ENCODE results near the gene RBM15.

The RBM15 gene

DNA sequence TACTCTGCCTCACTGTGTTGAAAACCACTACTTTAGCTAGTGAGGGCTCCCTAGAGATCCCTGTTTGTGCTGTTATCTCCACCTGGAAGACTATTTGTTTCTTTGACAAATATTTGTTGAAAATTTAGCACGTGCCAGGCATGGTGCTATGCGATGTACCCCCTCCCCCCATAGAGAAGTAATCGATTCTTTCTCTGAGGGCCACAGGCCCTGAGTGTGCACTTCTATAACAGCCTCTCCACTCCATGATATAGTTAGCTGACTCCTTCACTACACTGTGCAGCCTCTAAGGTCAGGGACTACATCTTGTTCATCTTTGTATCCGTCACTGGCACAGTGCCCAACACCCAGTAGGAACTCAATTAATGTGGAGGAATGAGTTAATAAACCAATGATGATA, 17.3 kb upstream of the RBM15 start:
- DNase-seq = no peak

DNA sequence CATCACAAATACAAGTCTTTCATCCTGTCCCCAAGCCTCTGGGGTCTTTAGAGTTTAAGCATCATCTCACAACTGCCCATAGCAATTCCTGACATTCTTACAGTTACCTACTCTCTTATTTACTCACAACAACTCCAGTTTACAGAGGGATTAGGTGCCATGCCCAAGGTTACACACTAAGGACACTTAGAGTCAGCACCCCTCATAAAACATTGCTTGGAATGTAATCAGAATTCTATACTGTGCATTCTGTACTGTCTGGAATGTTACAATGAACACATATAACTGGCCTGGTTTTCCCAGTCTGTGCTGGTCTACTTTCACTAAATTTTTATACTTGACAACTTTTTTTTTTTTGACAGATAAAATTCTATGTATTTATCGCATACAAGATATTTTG, 14.5 kb upstream of the RBM15 start:
- no peak for DNase-seq

DNA sequence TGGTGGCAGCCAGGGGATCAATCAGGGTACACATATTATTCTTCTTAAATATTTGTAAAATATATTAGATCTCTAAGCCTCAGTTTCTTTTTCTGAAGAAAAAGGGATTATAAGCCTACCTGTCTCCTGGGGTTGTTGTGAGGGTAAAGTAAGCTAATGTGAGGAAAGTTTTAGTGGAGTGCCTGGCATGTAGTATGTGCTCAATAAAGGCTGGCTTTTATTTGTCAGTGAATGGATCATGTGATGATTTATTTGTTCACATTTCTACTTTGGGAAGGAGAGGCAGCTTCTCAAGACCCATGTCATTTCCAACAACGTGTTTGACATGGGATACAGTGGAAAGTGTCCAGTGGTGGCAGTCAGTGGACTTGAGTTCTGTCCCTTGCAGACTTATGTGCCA, 12.4 kb upstream of the RBM15 start:
- DNase-seq = no peak

DNA sequence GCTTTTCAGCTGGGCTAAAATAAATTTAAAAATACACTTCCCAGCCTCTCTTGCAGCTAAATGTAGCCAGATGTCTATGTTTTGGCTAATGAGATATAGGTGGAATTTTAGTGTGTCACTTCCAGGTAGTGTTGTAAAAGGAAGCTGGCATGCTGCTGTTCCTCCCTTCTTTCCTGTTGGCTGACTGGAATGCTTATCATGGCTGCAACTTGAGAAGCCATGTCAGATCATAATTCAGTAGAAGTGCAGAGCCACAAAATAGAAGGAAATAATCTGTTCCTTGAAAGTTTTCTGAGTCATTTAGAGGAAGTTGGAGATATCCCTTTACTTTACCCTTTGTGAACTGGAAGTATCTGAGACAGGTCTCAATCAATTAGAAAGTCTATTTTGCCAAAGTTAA, 10.9 kb upstream of the RBM15 start:
- DNase-seq = no peak

DNA sequence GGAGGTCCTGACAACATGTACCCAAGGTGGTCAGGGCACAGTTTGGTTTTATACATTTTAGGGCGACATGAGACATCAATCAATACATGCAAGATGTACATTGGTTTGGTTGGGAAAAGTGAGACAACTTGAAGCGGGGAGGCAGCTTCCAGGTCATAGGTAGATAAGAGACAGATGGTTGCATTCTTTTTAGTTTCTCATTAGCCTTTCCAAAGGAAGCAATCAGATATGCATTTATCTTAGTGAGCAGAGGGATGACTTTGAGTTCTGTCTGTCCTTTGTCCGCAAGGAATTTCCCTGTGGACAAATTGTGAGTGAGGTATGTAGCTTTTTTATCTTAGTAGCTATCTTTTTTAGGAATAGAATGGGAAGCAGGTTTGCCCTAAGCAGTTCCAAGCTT, 10.5 kb upstream of the RBM15 start:
- no peak for DNase-seq

DNA sequence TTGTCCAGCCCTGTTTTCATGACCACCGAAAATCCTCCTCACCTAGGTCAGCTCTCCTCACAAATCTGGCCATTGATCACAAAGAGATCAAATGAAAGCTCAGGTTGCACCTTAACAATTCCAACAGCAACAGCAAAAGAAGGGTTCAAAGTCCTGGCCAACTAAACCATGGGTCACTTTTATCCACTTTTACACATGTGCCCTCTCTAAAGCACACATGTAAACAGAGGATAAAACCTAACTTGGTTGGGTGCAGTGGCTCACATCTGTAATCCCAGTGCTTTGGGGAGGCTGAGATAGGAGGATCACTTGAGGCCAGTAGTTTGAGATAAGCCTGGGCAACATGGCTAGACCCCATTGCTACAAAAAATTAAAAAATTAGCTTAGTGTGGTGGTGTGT, 3.9 kb upstream of the RBM15 start:
- DNase-seq = no peak

DNA sequence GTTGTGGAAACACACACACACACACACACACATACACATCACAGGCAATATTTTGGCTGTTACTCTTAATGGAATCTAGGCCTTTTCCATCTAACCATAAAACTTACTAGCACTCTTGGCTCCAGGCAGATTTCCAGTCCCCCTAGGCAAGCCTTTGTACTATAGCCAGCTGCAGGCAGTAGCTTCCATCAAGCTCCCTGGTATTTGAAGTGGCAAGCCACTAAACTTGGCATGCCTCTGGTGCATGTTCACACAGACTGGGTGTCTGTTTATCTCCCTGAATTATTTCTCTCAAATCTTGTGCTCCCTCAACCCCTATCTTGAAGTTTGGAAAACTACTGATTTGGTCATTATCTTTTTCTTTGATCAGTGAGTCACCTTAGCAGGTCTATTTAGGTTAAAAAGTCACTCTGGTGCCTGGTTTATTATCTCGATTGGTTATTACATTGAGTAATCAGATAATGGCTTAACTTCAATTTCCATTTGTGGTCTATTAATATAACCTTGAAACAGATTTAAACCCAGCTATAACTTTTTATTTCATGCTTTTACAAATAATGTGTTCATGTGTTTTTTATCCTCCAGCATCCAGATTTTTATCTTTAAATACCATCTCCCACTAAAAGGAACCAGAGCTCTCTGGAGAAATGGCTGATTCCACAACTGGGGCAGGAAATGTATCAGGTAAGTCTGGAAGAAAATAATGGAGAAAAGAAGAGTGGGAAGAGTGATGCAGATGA, 2.7 kb upstream of the RBM15 start:
- no peak for DNase-seq

DNA sequence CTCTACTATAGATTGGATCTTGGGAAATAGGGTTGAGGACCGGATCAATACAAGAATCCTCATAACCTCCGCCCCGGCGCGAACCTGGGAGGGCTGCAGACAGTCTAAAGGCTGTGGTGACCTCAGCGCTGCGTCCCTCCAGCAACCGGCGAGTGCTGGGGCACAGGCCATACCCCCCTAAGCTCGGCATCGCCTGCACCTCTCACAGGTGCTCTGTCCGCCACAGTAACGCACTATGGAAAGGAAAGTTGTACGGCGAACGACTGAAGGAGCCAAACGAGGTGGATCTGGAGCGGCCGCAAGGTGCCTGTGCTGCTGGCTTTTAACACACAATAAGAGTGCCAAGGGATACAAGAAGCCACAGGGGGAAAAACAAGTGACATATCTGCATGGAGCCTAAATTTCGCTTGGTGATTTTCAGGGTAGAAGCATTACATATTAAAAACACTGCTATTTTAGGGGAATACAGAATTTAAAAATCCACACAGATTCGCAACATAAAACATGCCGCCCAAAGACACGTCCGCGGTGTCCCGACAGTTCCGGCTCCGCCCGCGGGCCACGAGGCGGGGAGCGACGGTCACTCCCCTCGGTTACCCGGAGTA, 1.4 kb upstream of the RBM15 start:
- peak; percentile 27 to 32 for DNase-seq

DNA sequence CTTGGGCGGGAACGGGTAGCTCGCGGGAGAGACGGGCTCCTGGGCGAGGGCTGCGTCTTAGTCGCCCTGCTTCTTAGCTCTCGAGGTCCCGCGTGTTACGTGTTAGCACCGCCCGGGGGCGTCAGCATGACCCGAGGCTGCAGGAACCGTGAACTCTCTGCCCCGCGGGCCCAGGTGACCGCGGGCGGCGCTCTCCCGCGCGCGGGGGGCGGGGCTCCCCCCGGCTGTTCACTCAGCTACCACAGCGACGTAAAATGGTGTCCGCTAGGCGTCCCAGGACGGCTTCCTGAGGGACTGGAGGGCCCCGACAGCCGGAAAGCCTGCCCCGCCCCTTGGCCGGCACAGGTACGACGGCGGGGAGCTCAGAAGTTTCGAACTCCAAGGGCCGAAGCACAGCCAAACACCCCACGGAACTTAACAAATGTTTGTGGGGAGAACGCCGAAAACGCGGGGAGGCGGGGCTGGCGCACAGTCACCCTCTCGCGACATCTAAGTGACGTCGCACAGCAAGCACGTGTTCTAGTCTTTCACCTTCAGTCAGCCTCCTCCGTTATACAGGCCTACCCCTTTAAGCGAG, 780 bp upstream of the RBM15 start:
- DNase-seq = peak; percentile 87 to 94

DNA sequence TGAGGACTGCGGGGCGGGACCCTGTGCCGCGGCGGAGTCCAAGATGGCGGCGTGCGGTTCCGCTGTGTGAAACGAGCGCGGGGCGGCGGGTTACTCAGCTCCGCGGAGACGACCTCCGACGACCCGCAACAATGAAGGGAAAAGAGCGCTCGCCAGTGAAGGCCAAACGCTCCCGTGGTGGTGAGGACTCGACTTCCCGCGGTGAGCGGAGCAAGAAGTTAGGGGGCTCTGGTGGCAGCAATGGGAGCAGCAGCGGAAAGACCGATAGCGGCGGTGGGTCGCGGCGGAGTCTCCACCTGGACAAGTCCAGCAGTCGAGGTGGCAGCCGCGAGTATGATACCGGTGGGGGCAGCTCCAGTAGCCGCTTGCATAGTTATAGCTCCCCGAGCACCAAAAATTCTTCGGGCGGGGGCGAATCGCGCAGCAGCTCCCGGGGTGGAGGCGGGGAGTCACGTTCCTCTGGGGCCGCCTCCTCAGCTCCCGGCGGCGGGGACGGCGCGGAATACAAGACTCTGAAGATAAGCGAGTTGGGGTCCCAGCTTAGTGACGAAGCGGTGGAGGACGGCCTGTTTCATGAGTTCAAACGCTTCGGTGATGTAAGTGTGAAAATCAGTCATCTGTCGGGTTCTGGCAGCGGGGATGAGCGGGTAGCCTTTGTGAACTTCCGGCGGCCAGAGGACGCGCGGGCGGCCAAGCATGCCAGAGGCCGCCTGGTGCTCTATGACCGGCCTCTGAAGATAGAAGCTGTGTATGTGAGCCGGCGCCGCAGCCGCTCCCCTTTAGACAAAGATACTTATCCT, 430 bp downstream of the RBM15 start:
- peak; percentile 54 to 63 for DNase-seq

DNA sequence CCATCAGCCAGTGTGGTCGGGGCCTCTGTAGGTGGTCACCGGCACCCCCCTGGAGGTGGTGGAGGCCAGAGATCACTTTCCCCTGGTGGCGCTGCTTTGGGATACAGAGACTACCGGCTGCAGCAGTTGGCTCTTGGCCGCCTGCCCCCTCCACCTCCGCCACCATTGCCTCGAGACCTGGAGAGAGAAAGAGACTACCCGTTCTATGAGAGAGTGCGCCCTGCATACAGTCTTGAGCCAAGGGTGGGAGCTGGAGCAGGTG, 961 bp downstream of the RBM15 start:
- peak in 1 of 2 experiments; percentile 11 for DNase-seq

DNA sequence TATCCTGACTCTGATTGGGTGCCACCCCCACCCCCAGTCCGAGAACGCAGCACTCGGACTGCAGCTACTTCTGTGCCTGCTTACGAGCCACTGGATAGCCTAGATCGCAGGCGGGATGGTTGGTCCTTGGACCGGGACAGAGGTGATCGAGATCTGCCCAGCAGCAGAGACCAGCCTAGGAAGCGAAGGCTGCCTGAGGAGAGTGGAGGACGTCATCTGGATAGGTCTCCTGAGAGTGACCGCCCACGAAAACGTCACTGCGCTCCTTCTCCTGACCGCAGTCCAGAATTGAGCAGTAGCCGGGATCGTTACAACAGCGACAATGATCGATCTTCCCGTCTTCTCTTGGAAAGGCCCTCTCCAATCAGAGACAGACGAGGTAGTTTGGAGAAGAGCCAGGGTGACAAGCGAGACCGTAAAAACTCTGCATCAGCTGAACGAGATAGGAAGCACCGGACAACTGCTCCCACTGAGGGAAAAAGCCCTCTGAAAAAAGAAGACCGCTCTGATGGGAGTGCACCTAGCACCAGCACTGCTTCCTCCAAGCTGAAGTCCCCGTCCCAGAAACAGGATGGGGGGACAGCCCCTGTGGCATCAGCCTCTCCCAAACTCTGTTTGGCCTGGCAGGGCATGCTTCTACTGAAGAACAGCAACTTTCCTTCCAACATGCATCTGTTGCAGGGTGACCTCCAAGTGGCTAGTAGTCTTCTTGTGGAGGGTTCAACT, 2.1 kb downstream of the RBM15 start:
- DNase-seq = no peak

DNA sequence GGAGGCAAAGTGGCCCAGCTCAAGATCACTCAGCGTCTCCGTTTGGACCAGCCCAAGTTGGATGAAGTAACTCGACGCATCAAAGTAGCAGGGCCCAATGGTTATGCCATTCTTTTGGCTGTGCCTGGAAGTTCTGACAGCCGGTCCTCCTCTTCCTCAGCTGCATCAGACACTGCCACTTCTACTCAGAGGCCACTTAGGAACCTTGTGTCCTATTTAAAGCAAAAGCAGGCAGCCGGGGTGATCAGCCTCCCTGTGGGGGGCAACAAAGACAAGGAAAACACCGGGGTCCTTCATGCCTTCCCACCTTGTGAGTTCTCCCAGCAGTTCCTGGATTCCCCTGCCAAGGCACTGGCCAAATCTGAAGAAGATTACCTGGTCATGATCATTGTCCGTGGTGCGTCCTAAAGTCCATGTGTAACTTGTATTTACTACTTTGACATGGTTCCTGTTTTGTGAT, 2.7 kb downstream of the RBM15 start:
- no peak for DNase-seq

DNA sequence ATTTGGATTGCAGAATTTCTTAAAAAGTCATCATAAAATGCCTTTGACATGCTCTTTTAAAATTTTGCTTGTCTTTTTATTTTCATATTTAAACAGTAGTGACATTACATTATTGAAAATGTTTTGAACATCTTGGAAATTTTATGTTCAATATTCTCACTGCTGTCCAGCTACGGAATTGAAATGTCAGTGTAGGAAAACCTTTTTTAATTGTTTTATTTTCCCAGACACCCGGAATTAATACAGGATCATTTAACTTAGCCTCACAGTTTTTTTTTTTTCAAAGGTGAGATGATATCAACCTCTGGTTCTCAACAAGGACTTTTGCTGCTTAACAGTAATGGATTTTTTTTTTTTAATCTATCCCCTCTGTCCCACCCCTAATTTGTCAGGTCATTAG, 4.1 kb downstream of the RBM15 start:
- no peak for DNase-seq

DNA sequence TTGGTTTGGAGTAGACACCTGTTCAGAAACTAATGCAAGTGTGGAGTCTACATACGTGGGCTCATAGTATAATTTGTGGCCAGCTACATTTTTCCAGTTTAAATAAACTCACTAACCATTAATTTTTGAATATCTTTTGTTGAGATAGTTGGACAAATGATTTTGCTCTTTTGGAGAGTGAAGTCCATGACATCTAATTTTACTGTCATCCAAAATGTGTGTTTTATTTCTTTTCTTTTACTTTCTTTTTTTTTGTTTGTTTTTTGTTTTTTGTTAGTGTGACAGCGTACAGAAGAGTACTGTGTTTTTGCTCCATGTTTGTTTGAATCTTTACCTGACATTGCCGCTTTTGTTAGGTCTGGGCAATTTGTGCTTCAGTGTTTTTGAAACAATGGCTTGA, 5.0 kb downstream of the RBM15 start:
- no peak for DNase-seq

DNA sequence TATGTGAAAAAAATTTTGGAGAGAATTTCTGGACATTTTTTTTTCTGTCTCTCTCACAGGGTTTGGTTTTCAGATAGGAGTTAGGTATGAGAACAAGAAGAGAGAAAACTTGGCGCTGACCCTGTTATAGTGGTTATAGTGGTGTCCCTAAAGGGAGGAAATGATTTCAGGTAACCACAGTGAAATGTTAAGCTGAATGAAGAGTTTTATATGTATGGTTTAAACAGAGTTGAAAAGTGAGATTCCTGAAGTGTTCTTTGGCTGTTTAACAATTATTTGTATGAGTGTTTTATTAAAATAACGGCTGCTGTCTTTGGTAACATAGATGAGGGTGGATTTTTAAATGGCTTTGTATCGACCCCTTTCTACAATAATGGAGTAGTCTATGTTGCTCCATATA, 6.3 kb downstream of the RBM15 start:
- no peak for DNase-seq

DNA sequence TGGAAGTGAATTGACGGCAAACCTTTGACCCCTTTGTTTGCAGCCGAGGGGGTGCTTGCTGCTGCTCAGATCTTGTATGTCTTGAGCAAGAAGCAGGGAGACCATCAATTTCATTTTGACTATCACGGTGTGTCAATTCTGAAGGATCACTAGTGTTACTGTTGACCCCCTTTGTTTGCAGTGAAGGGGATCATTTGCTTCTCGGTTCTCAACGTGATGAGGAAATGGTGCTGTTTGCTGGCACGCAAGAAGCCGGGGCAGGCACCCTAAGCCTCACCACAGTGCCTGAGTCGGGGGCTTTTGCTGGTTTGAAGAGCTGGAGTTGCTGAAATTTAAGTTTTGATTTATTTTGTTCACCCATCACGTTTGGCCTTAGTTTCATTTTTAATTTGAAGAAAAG, 7.5 kb downstream of the RBM15 start:
- no peak for DNase-seq

DNA sequence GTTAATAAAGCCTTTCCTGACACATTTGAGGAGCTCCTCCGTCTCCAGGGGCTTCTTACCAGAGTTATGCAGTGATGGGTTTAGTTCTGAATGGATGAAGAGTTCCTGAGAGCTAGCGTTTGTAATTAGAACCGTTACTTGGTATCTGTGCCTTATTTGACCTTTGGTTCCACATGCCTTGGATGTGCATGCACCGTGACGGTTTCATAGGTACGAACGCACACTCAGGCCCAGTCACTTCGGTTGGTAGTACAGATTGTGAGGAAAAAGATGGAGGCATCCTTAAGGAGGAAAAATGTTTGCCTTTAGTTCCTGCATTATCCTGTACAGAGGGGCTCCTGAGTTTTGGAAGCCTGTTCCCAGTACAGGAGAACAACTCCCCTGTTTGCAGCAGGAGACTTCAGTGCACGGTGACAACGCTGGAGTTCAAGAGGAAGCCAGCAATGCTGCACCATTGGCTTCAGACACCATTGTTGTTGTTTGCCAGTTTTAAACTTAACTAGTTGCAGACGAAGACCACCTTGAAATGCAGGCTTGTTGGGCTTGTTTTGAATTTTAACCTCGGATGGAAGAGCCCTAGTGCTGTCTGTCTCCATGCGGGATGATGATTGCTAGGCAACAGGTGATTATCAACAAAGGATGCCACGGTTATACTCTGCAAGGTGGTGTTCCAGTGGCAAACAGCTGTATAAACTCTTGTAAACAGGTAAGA, 8.2 kb downstream of the RBM15 start:
- no peak for DNase-seq

DNA sequence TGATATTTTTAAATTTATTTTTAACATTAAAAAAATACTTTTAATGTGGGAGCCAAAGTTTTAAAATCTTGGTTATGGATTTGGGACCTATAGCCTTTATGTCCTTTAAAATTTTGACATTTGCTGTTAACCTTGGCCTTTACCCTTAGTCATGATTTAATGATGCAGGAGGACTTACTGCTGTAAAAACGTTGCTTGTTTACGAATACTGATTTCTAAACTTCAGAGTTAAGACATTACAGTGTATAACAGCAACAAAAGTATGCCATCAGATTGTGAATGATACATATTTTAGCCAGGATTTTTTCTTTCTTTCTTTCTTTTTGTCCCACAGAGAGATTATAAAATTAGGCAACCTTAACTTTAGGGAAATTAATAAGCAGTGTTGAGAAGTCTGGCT, 8.9 kb downstream of the RBM15 start:
- DNase-seq = no peak

DNA sequence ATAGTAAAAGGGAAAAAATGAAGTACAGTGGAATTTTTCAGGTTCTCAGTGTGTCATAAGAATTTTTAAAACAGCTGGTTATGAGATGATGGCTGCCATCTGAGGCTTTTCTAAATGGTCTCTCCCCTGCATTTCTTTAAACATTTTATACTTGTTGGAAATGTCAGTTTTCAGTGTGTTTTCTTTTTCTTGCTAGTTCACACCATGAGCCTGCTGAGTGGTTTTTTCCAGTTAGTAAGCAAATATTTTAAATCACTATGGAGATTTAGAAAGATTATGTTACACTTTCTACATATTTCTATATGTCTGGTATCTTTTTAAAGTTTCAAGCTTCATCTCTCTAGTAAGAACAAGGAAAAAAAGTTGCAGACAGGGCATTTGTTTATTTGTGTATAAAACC, 9.6 kb downstream of the RBM15 start:
- no peak for DNase-seq

DNA sequence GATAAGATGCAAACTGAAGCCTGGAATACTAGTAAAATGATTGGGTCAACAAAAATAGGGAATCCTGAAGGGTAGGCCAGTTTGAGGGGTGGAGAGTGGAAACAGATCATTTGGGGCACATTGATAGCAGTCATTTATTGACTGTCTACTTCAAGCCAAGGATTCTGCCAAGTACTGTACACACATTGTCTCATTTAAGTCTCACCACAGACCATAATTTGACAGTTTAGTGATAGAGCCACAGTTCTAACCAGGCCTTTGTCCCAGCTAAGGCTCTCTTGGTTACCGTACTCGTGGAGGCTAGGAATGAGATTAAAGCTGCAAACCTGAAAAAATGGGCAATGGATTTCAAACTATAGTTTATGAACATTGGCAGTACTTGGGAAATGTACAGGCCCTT, 11.2 kb downstream of the RBM15 start:
- no peak for DNase-seq

DNA sequence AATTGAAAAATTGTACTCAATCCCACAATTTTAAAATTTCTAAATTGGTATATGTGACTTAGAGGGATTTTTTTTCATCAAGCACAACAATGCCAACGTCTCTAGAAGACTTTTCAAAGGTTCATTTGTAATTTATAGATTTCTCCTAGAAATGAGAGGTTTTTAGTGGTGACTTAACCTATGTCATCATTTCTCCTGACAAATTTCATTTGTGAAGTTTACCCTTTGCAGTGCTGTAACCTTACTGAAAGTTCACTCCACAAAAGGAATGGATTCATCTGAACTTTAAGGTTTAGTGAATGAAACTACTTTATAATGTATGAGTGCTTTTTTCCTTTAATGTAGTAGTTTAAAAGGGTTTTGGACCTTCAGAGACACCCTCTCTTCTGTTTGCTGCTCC, 16.1 kb downstream of the RBM15 start:
- no peak for DNase-seq

DNA sequence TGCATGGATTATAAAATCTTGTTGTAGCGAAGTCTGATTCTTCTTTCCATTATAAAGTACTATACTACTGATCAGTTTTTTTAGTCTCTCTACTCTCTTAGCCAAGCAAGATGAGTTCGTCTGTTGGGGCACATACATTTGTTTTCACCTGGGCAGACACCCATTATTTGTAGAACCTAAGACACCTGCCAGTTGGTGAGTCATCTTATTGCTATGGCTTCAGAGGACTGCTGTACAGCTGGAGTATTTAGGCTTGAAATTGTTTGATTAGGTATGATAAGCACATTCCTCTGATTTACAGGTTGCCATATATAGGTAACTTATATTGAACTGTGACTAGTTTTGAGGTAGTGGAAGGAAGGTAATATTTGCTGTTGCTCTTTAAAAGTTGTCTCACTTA, 17.2 kb downstream of the RBM15 start:
- DNase-seq = no peak
